CD4-positive, alpha-beta memory T cell (primary cell): ENCODE results near the gene CD22. TPM values are rescaled to one million over a fixed set of nuclear protein-coding genes. Genes with fewer than 3 reads are reported as not detected.

Experiments
- CTCF ChIA-PET: fragments of 350-600 bp; sonication (Branson Sonifier 250); formaldehyde crosslinking; loops from one replicate; lab custom pipeline; 2021; ENCODE audit warnings: inconsistent platforms; ENCODE audit not compliant: partially characterized antibody; lab: Charles Lee
- POLR2A ChIA-PET: fragments of 350-600 bp; sonication (Branson Sonifier 250); formaldehyde crosslinking; loops from one replicate; lab custom pipeline; 2021; ENCODE audit not compliant: partially characterized antibody; lab: Charles Lee
- DNase-seq, 5 donors: peaks; one replicate each; pipeline versions ENCODE4 v3.0.0 to v3.0.0-alpha.2; 2020 to 2022; ENCODE audit warnings: mixed read lengths in 1 of 5
- H3K27ac ChIP-seq: one replicate; pipeline ENCODE4 v1.7.0; 2013; ENCODE audit warnings: low read depth, low read length
- H3K27me3 ChIP-seq: 2 replicates; pipeline ENCODE4 v1.7.0; 2013; ENCODE audit warnings: mild to moderate bottlenecking, low read length, moderate library complexity; ENCODE audit not compliant: insufficient read depth
- H3K36me3 ChIP-seq: 2 replicates; pipeline ENCODE4 v1.7.0; 2013; ENCODE audit warnings: mild to moderate bottlenecking, low read length, moderate library complexity; ENCODE audit not compliant: insufficient read depth
- H3K4me1 ChIP-seq: 2 replicates; pipeline ENCODE4 v1.7.0; 2013; ENCODE audit warnings: mild to moderate bottlenecking, low read length, moderate library complexity; ENCODE audit not compliant: insufficient read depth
- H3K4me3 ChIP-seq, 2 donors: one replicate each; pipeline ENCODE4 v1.7.0; 2013; ENCODE audit warnings: low read length in 2 of 2, mild to moderate bottlenecking in 1 of 2
- H3K9me3 ChIP-seq, 2 donors: one replicate each; pipeline ENCODE4 v1.7.0; 2013; ENCODE audit warnings: low read length in 2 of 2, control low read depth in 1 of 2; ENCODE audit not compliant: control insufficient read depth in 1 of 2
- H3K27ac Mint-ChIP-seq, 7 donors: one replicate each; pipeline ENCODE4 v1.8.0; 2020 to 2021; ENCODE audit warnings: mixed read lengths in 7 of 7, mild to moderate bottlenecking in 6 of 7, inconsistent platforms in 3 of 7, moderate library complexity in 3 of 7
- H3K27me3 Mint-ChIP-seq, 2 donors: one replicate each; pipeline ENCODE4 v1.8.0; 2020 to 2021; ENCODE audit warnings: mixed read lengths in 2 of 2
- H3K36me3 Mint-ChIP-seq, 2 donors: one replicate each; pipeline ENCODE4 v1.8.0; 2020 to 2021; ENCODE audit warnings: mixed read lengths in 2 of 2, inconsistent platforms in 1 of 2, mild to moderate bottlenecking in 1 of 2
- H3K4me1 Mint-ChIP-seq, 4 donors: one replicate each; pipeline ENCODE4 v1.8.0; 2020 to 2021; ENCODE audit warnings: mixed read lengths in 4 of 4, mild to moderate bottlenecking in 1 of 4
- H3K4me3 Mint-ChIP-seq, 8 donors: one replicate each; pipeline ENCODE4 v1.8.0; 2020 to 2021; ENCODE audit warnings: mixed read lengths in 8 of 8, mild to moderate bottlenecking in 7 of 8, moderate library complexity in 6 of 8, inconsistent platforms in 3 of 8
- H3K9me3 Mint-ChIP-seq, 8 donors: one replicate each; pipeline ENCODE4 v1.8.0; 2020 to 2021; ENCODE audit warnings: mixed read lengths in 8 of 8, mild to moderate bottlenecking in 5 of 8, inconsistent platforms in 3 of 8, moderate library complexity in 1 of 8
- intact Hi-C: fragments of 100-400 bp; cut with micrococcal nuclease; formaldehyde crosslinking; loops from one replicate; pipeline ENCODE4 v1.15.1; 2023
- polyA plus RNA-seq, 2 donors: library from polyadenylated mRNA; unstranded; fragments of 300-500 nt; fragmentation: Illumina TruSeq; gene quantifications; one replicate each; pipeline ENCODE4 v1.2.3, GENCODE V29; 2021
- total RNA-seq, 2 experiments: library from RNA; stranded (reverse); gene quantifications; one replicate each; pipeline ENCODE4 v1.2.3, GENCODE V29; 2021

The CD22 gene
- total and polyA plus RNA-seq, 4 experiments from 2014 or later, result 0.30 to 1.8 (median 0.32) TPM

GRCh38 chr19:35314858-35315470 is 14.0 kb upstream of the CD22 start:
- no peaks in the 10 kb centered on the region for H3K9me3 ChIP-seq
- no peaks in the 10 kb centered on the region for H3K36me3 Mint-ChIP-seq
- peaks cover 0 to 12% (median 6%) of the 10 kb centered on the region in 4 donors for H3K4me1 Mint-ChIP-seq
- peaks cover 0 to 2% of the 10 kb centered on the region in 2 donors for H3K27me3 Mint-ChIP-seq
- ChIA-PET POLR2A (no interaction called here), CTCF (no interaction called here)
- H3K27ac Mint-ChIP-seq, result no peak overlapping the region
- no peak overlapping the region for H3K4me3 ChIP-seq
- intact Hi-C loops, result no loop called here
- H3K27me3 ChIP-seq, result no peaks in the 10 kb centered on the region
- peaks cover 6% of the 10 kb centered on the region for H3K4me1 ChIP-seq
- H3K4me3 Mint-ChIP-seq, result no peak overlapping the region
- H3K27ac ChIP-seq, result no peak overlapping the region
- no peaks in the 10 kb centered on the region for H3K36me3 ChIP-seq
- H3K9me3 Mint-ChIP-seq, result no peaks in the 10 kb centered on the region
- peak in 1 of 5 donors; percentile 3 for DNase-seq

DNA sequence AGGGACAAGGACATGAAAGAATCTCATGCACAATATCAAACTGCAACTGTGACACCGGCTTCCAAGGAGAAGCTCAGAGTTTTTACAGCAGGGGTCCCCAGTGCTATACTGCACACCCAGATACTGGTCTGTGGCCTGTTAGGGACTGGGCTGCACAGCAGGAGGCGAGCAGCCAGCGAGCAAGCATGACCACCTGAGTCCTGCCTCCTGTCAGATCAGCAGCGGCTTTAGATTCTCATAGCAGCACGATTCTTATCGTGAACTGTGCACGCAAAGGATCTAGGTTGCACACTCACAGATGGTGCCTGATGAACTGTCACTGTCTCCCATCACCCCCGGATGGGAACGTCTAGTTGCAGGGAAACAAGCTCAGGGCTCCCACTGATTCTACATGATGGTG is 13.1 kb upstream of the CD22 start:
- H3K4me3 ChIP-seq, result no peak overlapping the region
- intact Hi-C loops, result no loop called here
- Mint-ChIP-seq H3K4me1 (peaks cover 0 to 12% (median 6%) of the 10 kb centered on the region in 4 donors), H3K4me3 (no peak overlapping the region), H3K27ac (no peak overlapping the region), H3K9me3 (no peaks in the 10 kb centered on the region), H3K27me3 (peaks cover 0 to 2% of the 10 kb centered on the region in 2 donors), H3K36me3 (no peaks in the 10 kb centered on the region)
- H3K9me3 ChIP-seq, result no peaks in the 10 kb centered on the region
- no peaks in the 10 kb centered on the region for H3K27me3 ChIP-seq
- H3K36me3 ChIP-seq, result no peaks in the 10 kb centered on the region
- ChIA-PET CTCF (no interaction called here), POLR2A (no interaction called here)
- H3K4me1 ChIP-seq, result peaks cover 6% of the 10 kb centered on the region
- H3K27ac ChIP-seq, result no peak overlapping the region
- no peak for DNase-seq

- H3K4me1 Mint-ChIP-seq, result peaks cover 0 to 12% (median 6%) of the 10 kb centered on the region in 4 donors
- peaks cover 0 to 2% (median 0%) of the 10 kb centered on the region in 8 donors for H3K9me3 Mint-ChIP-seq
- Histone ChIP-seq H3K36me3 (no peaks in the 10 kb centered on the region), H3K27ac (no peak overlapping the region), H3K27me3 (no peaks in the 10 kb centered on the region), H3K9me3 (no peaks in the 10 kb centered on the region), H3K4me1 (peaks cover 6% of the 10 kb centered on the region), H3K4me3 (no peak overlapping the region)
- no peak for DNase-seq
- no peaks in the 10 kb centered on the region for H3K36me3 Mint-ChIP-seq
- no peak overlapping the region for H3K27ac Mint-ChIP-seq
- H3K4me3 Mint-ChIP-seq, result peak overlapping the region in 1 of 8 donors; percentile 35
- peaks cover 0 to 2% of the 10 kb centered on the region in 2 donors for H3K27me3 Mint-ChIP-seq
- ChIA-PET CTCF (no interaction called here), POLR2A (no interaction called here)
- intact Hi-C loops, result no loop called here
Measured at GRCh38 chr19:35316560-35316959, 12.4 kb upstream of the CD22 start.

GRCh38 chr19:35317464-35318043 is 11.4 kb upstream of the CD22 start:
- Mint-ChIP-seq H3K9me3 (peaks cover 0 to 9% (median 0%) of the 10 kb centered on the region in 8 donors), H3K36me3 (no peaks in the 10 kb centered on the region), H3K27ac (no peak overlapping the region), H3K4me1 (peaks cover 0 to 12% (median 6%) of the 10 kb centered on the region in 4 donors), H3K4me3 (no peak overlapping the region), H3K27me3 (peaks cover 0 to 2% of the 10 kb centered on the region in 2 donors)
- no peaks in the 10 kb centered on the region for H3K27me3 ChIP-seq
- H3K4me1 ChIP-seq, result peaks cover 6% of the 10 kb centered on the region
- ChIA-PET POLR2A (no interaction called here), CTCF (no interaction called here)
- no peak for DNase-seq
- intact Hi-C loops, result no loop called here
- H3K36me3 ChIP-seq, result no peaks in the 10 kb centered on the region
- no peak overlapping the region for H3K27ac ChIP-seq
- H3K4me3 ChIP-seq, result no peak overlapping the region
- no peaks in the 10 kb centered on the region for H3K9me3 ChIP-seq

DNA sequence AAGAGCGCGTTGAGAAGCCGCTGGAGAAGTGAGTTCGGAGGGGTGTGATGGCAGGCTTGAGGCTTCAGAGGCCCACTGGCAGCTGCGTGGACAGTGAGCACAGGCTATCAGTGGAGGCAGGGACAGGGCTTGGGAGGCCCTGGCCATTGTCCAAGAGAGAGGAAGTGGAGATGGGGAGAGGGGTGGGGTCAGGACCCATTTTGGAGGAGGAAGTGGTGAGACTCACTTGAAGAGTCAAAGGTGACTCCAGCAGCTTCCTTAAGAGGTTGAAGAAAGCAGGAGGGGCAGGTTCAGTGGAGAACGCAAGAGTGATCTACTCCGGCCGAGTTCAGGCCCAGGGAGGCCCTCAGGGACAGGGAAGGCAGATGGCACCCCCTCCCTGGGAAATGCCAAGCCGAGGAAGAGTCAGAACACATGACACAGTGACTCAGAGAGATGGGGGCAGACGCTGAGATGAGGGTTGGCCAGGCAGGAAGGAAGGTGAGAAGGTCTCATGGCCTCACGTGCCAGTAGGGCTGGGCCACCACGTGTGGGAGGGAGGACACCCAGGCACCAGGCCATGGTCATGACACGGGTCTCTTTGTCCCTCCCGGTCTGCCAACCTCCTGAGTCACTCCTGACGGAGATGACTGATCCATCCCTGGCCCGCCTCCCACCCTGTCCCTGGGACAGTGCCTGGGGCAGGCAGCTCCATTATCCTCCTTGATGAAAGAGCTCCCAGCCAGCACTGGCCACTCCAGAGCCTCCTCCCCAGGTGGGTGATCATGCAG is 10.1 kb upstream of the CD22 start:
- DNase-seq, result no peak
- no peak overlapping the region for H3K4me3 Mint-ChIP-seq
- H3K9me3 Mint-ChIP-seq, result peaks cover 0 to 9% (median 0%) of the 10 kb centered on the region in 8 donors
- Histone ChIP-seq H3K36me3 (no peaks in the 10 kb centered on the region), H3K9me3 (no peaks in the 10 kb centered on the region), H3K27me3 (no peaks in the 10 kb centered on the region), H3K27ac (no peak overlapping the region), H3K4me3 (no peak overlapping the region), H3K4me1 (peaks cover 6% of the 10 kb centered on the region)
- POLR2A ChIA-PET, result no interaction called here
- H3K27ac Mint-ChIP-seq, result peak overlapping the region in 1 of 7 donors; percentile 32
- CTCF ChIA-PET, result no interaction called here
- no peaks in the 10 kb centered on the region for H3K36me3 Mint-ChIP-seq
- peaks cover 0 to 2% of the 10 kb centered on the region in 2 donors for H3K27me3 Mint-ChIP-seq
- intact Hi-C loops, result no loop called here
- peaks cover 0 to 12% (median 6%) of the 10 kb centered on the region in 4 donors for H3K4me1 Mint-ChIP-seq

DNA sequence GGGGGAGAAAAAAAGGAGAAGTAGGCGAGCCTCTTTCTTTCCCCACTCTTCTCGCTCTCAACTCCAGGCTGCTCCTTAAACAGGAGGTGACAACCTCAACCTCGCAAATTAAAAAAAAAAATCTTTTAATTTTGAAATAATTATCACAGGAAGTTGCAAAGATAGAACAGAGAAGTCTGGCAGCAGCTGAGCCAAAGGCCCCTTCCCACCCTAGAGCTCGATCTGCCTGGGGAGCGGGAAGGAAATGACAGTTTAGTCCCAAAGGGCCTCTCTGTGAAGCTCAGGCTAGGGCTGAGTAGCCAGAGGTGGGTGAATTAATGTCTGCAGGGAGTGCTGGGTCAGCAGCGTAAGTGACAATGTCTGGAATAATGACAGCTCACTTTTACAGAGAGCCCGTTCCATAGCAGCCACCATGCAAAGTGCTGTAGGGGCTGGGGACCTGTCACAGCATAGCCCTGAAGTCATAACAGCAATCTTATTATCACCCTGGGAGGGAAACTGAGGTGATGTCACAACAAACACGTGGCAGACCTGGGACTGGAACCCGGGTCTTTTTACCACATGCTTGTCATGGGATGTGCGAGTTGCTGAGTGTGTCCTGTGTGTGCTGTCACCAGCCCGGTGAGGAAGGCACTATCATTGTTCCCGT is 8.8 kb upstream of the CD22 start:
- Histone ChIP-seq H3K4me1 (peaks cover 6% of the 10 kb centered on the region), H3K9me3 (no peaks in the 10 kb centered on the region), H3K36me3 (no peaks in the 10 kb centered on the region), H3K27ac (no peak overlapping the region), H3K27me3 (no peaks in the 10 kb centered on the region), H3K4me3 (no peak overlapping the region)
- ChIA-PET POLR2A (no interaction called here), CTCF (interaction anchor here (0.7 kb wide), 1 partner anchor 196 kb away, joined by 3 read pairs; no protein-coding TSS in a partner anchor)
- DNase-seq, result no peak
- H3K9me3 Mint-ChIP-seq, result peaks cover 0 to 9% (median 0%) of the 10 kb centered on the region in 8 donors
- no peak overlapping the region for H3K4me3 Mint-ChIP-seq
- peaks cover 0 to 2% of the 10 kb centered on the region in 2 donors for H3K27me3 Mint-ChIP-seq
- no peak overlapping the region for H3K27ac Mint-ChIP-seq
- intact Hi-C loops, result no loop called here
- peaks cover 0 to 12% (median 6%) of the 10 kb centered on the region in 4 donors for H3K4me1 Mint-ChIP-seq
- H3K36me3 Mint-ChIP-seq, result no peaks in the 10 kb centered on the region

DNA sequence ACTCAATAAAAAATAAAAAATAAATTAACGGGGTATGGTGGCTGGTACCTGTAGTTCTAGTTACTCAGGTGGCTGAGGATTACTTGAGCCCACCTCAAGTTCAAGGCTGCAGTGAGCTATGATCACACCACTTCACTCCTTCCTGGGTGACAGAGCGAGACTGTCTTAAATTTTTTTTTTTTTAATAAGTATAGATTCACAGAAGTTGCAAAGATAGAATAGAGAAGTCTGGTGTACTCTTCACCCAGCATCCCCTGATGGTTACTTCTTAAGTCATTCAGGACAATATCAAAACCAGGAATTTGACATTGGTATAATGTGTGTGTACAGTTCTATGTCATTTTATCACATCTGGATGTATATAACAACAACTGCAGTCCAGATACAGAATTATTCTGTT is 7.7 kb upstream of the CD22 start:
- peaks cover 6% of the 10 kb centered on the region for H3K4me1 ChIP-seq
- Mint-ChIP-seq H3K4me3 (no peak overlapping the region), H3K4me1 (peaks cover 0 to 12% (median 6%) of the 10 kb centered on the region in 4 donors)

More for the DNA sequence above, 7.7 kb upstream of the CD22 start:
- CTCF ChIA-PET, result no interaction called here
- POLR2A ChIA-PET, result no interaction called here
- no peak for DNase-seq
- no peak overlapping the region for H3K4me3 ChIP-seq
- no peaks in the 10 kb centered on the region for H3K36me3 ChIP-seq
- peaks cover 0 to 2% of the 10 kb centered on the region in 2 donors for H3K27me3 Mint-ChIP-seq
- H3K27me3 ChIP-seq, result no peaks in the 10 kb centered on the region
- H3K9me3 Mint-ChIP-seq, result peaks cover 0 to 9% (median 0%) of the 10 kb centered on the region in 8 donors
- H3K36me3 Mint-ChIP-seq, result no peaks in the 10 kb centered on the region
- no peak overlapping the region for H3K27ac ChIP-seq
- no peak overlapping the region for H3K27ac Mint-ChIP-seq
- no peaks in the 10 kb centered on the region for H3K9me3 ChIP-seq
- intact Hi-C loops, result no loop called here
